RWPE1 (cell line): Measurements from ENCODE around the gene DCPS.
"Not testable (repeated sequence)": the region's sequence is repeated elsewhere in the genome, so short reads cannot be mapped to it uniquely, and the experiment has no call there.

ENCODE experiments used
- CTCF ChIA-PET: fragments of 350-600 bp; sonication (Branson Sonifier 250); formaldehyde crosslinking; extraction: SDS; loops from one replicate; lab custom pipeline; 2021; lab: Yijun Ruan, JAX
- POLR2A ChIA-PET: fragments of 400-600 bp; formaldehyde crosslinking; extraction: SDS; loops from one replicate; lab custom pipeline; 2020; ENCODE audit warnings: antibody characterized with exemption; ENCODE audit not compliant: low non-redundant PET; lab: Yijun Ruan, JAX
- DNase-seq: peaks from one replicate; pipeline ENCODE4 v3.0.0; 2012; ENCODE audit warnings: low spot score
- H3K27ac ChIP-seq: fragments of 450-650 bp; 2 replicates; pipeline ENCODE4 v1.5.1; 2017
- TF ChIP-seq, protein P1 (sequence below): fragments of 450-650 bp; conservative IDR thresholded peaks from 2 replicates; pipeline ENCODE4 v1.5.1; 2017; ENCODE audit warnings: low read depth, mild to moderate bottlenecking

DCPS gene

DNA sequence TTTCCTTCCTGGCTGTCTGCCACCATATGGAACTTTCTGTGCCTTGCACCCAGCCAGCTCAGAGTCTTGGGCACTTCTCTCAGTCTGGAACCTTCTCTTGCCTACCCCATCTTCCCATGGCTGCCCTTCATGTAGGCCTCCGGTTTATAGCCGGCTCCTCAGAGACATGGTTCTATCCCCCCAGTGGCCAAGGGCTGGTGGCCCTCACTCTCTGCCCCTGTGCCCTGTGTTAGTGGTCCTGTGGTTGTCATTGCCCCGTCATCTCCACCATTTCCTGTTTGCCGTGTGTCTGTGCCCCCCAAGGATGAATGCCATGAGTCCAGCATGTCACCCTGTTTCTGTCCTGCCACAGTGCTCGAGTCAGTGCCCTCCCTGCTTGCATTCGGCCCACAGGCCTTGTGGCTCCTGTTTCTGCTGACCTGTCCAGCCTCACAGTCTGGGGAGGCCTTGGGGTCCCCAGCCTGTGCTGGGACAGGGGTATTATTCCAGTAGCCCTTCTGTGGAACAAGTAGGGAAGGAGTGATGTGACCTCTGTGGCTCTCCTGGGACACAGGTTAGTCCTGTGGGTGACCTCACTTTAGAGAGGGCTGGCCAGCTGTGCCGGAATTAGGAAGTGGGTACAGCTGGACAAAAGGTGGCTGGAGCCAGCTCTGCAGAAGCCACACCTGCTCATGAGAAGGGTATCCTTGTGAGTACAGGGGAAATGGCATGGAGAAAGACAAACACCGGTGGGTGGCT lies 82.3 kb downstream of the DCPS start:
- CTCF ChIA-PET, result no interaction called here
- peak overlapping the region; percentile 89 for H3K27ac ChIP-seq
- TF ChIP-seq, protein P1, sequence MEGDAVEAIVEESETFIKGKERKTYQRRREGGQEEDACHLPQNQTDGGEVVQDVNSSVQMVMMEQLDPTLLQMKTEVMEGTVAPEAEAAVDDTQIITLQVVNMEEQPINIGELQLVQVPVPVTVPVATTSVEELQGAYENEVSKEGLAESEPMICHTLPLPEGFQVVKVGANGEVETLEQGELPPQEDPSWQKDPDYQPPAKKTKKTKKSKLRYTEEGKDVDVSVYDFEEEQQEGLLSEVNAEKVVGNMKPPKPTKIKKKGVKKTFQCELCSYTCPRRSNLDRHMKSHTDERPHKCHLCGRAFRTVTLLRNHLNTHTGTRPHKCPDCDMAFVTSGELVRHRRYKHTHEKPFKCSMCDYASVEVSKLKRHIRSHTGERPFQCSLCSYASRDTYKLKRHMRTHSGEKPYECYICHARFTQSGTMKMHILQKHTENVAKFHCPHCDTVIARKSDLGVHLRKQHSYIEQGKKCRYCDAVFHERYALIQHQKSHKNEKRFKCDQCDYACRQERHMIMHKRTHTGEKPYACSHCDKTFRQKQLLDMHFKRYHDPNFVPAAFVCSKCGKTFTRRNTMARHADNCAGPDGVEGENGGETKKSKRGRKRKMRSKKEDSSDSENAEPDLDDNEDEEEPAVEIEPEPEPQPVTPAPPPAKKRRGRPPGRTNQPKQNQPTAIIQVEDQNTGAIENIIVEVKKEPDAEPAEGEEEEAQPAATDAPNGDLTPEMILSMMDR, result no peak
- no peak for DNase-seq
- POLR2A ChIA-PET, result no interaction called here

DNA sequence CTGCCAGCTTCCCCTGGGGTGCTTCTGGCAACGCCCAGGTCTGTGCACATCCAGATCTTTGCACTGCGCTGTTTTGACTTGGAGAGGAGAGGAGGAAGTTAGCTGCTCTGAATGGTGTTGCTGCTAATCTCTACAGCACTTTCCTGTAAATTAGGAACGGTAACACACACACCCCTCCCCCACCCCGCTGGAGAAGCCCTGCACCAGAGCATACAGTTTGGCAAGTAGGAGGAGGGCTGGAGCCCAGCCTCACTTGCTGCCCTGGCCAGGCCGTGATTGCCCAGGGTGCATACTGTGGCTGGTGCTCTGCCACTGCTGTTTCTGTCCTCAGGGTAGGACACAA lies 82.8 kb downstream of the DCPS start:
- POLR2A ChIA-PET, CTCF ChIA-PET: not testable (repeated sequence)
- peak overlapping the region; percentile 89 for H3K27ac ChIP-seq
- DNase-seq, result peak; percentile 16

DNA sequence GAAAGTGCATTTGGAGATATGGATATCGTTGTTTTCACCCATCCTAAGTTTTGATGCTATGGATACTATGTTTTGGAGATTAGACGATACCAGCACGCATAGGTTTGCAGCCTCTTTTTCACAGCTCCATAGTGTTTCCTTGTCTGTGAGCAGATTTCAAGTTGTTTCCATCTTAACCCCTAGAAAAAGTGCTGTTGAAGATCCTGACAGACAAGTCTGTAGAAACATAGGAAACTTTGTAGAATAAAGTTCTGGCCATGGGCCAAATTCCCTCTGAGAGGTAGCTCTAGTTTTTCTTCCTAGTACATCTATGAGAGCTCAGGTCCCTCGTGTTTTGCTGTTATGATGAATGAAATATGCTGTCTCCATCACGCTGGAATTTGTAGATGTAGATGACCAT lies 84.0 kb downstream of the DCPS start:
- H3K27ac ChIP-seq, result no peak overlapping the region
- TF ChIP-seq, protein P1, result no peak
- ChIA-PET CTCF (no interaction called here), POLR2A (no interaction called here)
- DNase-seq, result no peak

DNA sequence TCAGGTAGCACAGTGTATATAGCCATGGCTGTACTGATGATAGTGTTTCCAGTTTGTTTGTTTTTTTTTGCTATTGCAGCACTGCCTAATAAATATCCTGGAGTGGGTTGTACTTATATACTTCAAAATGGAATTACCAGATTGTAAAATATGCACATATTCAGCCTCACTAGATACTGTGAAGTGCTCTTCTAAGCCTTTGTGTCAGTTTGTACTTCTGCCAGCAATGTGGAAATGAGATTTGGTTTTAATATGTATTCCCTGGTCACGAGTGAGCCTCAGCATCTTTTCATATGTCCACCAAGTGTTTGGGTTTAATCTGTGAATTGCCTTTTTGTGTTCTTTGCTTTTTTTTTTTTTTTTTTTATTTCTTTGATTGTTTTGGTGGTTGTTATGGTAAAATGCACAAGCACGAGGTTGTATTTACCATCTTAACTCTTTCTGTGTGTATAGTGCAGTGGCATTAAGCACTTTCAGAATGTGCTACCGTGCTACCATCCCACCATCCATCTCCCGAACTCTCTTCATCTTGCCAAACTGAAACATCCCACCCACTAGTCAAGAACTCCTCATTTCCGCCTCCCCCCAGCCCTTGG lies 86.5 kb downstream of the DCPS start:
- CTCF ChIA-PET, result no interaction called here
- H3K27ac ChIP-seq, result no peak overlapping the region
- POLR2A ChIA-PET, result no interaction called here
- TF ChIP-seq, protein P1, result no peak
- no peak for DNase-seq

DNA sequence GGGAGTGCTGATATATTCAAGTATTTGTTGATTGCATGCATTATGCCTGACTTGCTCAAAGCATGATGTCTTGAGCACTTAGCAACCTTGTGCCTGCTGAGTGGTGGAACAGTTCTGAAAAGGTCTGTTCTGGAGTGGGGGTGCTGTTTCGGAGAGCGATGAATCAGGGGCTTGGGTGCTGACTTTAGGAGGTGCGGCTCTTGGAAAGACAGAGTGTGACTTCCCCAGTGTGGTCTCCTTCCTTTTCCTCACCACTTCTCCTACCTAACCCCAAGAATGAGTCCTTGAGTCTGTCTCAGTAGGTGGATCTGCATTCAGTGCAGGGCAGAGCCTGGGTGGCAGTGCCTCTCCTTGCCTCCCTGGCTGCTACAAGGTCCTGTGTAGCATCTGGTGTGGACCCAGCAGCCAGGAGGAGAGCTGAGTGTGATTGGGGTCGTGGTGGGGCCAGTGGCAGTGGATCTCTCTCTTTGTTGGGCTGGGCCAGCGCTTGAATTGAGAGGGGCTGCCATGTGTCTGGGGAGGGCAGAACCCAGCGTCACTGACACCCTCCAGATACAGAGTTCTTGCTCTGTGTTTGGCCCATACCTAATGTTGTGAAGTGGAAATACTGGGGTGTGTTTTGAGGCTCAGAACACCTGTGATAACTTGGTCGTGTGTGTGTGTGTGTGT lies 87.6 kb downstream of the DCPS start:
- no peak for DNase-seq
- ChIA-PET POLR2A (no interaction called here), CTCF (no interaction called here)
- H3K27ac ChIP-seq, result peak overlapping the region; percentile 98
- TF ChIP-seq, protein P1, result no peak

DNA sequence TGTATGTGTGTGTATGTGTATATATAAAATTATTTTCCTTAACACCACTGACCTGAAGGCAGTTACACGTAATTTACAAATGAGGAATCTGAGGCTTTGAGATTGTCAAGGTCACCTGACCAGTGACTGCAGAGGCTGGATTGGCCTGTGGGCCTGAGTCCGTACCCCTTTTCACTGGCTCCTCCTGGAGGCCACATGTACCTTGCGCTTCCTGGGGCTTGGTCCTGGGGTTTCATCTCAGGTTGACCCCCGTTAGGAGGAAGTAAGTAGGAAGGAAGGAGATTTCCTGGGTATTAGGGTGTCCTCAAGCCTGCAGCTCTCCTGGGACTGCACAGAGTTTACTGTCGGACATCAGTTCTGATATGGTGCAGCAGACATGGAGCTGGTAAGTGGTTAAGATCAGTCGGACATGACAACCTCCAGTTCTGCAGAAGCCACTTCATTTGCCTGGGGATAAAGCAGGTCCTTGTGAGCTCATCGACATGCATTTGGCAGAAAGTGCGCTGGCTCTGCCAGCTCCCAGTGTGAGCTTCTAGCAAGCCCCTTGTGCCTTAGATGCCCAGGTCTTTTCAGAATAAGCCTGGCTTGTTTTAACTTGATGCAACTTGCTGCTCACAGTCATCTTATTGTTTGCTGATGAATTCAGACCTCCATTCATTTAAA lies 88.2 kb downstream of the DCPS start:
- H3K27ac ChIP-seq, result peak overlapping the region; percentile 98
- ChIA-PET POLR2A (no interaction called here), CTCF (interaction anchor here (0.8 kb wide), 1 partner anchor 39 kb away, joined by 4 read pairs; no protein-coding TSS in a partner anchor)
- no peak for DNase-seq
- TF ChIP-seq, protein P1, result no peak
